Esophagus muscularis mucosa (tissue), 4 donors: ENCODE measurements around the gene TMPRSS4. TPM values are rescaled to one million over a fixed set of nuclear protein-coding genes. Genes with fewer than 3 reads are reported as not detected.
A peak's percentile ranks its signal among the peaks of the same experiment; 100 is the strongest.

Experiments
- DNase-seq: peaks from one replicate; pipeline ENCODE4 v3.0.0-alpha.2; 2017; ENCODE audit errors: extremely low spot score
- H3K27ac ChIP-seq, 4 donors: fragments of 200-600 bp; sonication (generic); replicated peaks in 1 of 4; 1 replicate in 3 of 4; 2 replicates in 1 of 4; pipeline ENCODE4 v1.5.1; 2016 to 2019; ENCODE audit warnings: mild to moderate bottlenecking in 1 of 4
- H3K27me3 ChIP-seq, 4 donors: fragments of 200-600 bp; sonication (generic); one replicate each; pipeline versions ENCODE4 v1.5.1 to v1.6.0; 2016 to 2019
- H3K36me3 ChIP-seq, 4 donors: fragments of 200-600 bp; sonication (generic); one replicate each; pipeline ENCODE4 v1.5.1; 2016 to 2019
- H3K4me1 ChIP-seq, 4 donors: fragments of 200-600 bp; sonication (generic); one replicate each; pipeline ENCODE4 v1.5.1; 2016 to 2019
- H3K4me3 ChIP-seq, 4 donors: fragments of 200-600 bp; sonication (generic); 1 replicate in 2 of 4; 2 replicates in 2 of 4; pipeline ENCODE4 v1.5.1; 2016 to 2019; ENCODE audit warnings: mild to moderate bottlenecking in 4 of 4, moderate library complexity in 1 of 4
- H3K9me3 ChIP-seq, 4 donors: fragments of 200-600 bp; sonication (generic); 1 replicate in 3 of 4; 2 replicates in 1 of 4; pipeline ENCODE4 v1.5.1; 2016 to 2019
- EP300 ChIP-seq: sonication (generic); formaldehyde crosslinking; IDR thresholded peaks from one replicate; pipeline ENCODE4 v1.6.1; 2017; ENCODE audit warnings: antibody characterized with exemption
- POLR2A ChIP-seq: fragments of 450-650 bp; IDR thresholded peaks from one replicate; pipeline ENCODE4 v1.6.1; 2017; ENCODE audit warnings: antibody characterized with exemption, moderate library complexity, mild to moderate bottlenecking, low read depth
- POLR2AphosphoS5 ChIP-seq, 2 donors: sonication (generic); formaldehyde crosslinking; IDR thresholded peaks; one replicate each; pipeline ENCODE4 v1.6.1; 2017; ENCODE audit warnings: antibody characterized with exemption in 2 of 2
- WGBS: methylation state at CpG from one replicate; pipeline ENCODE4 v1.1.5; 2018; 5-methylcytosine and 5-hydroxymethylcytosine counted together
- intact Hi-C: fragments of 100-400 bp; cut with DNase I; formaldehyde crosslinking; loops from one replicate; pipeline ENCODE4 v1.15.1; 2023
- total RNA-seq, 4 donors: library from RNA; depleted of rRNA; stranded (reverse); fragments of >200 nt; gene quantifications; one replicate each; pipeline versions ENCODE4 v1.1.0 to v1.2.1, GENCODE V29; 2016
- TF ChIP-seq, protein P1 (sequence below), 3 experiments: fragments of 200-600 bp in 2 of 3; fragments of 450-650 bp in 1 of 3; sonication (generic) in 2 of 3; IDR thresholded peaks; one replicate each; pipeline ENCODE4 v1.5.1; 2017 to 2019; ENCODE audit warnings: antibody characterized with exemption in 3 of 3, mild to moderate bottlenecking in 2 of 3, moderate library complexity in 1 of 3

Gene TMPRSS4
- total RNA-seq, 4 donors from 2014 or later = 0.17 to 0.33 (median 0.26) TPM; not detected in 1

DNA sequence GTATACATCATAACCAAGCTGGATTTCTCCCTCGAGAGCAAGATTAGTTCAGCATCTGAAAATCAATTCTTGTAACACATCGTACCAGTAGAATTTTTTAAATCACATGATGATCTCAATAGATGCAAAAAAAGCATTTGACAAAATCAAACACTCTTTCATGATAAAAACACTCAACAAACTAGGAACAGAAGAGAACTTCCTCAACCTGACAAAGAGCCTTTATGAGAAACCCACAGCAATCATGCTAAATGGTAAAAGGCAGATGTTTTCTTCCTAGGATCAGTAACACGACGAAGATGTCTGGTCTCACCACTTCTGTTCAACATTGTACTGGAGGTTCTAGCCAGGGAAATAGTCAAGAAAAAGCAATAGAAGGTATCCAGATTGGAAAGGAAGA is 34.1 kb upstream of the TMPRSS4 start:
- TF ChIP-seq EP300 (no peak), POLR2AphosphoS5 (IDR thresholded peaks at IDR 0.05) (no peak), POLR2A (no peak)
- TF ChIP-seq, protein P1, sequence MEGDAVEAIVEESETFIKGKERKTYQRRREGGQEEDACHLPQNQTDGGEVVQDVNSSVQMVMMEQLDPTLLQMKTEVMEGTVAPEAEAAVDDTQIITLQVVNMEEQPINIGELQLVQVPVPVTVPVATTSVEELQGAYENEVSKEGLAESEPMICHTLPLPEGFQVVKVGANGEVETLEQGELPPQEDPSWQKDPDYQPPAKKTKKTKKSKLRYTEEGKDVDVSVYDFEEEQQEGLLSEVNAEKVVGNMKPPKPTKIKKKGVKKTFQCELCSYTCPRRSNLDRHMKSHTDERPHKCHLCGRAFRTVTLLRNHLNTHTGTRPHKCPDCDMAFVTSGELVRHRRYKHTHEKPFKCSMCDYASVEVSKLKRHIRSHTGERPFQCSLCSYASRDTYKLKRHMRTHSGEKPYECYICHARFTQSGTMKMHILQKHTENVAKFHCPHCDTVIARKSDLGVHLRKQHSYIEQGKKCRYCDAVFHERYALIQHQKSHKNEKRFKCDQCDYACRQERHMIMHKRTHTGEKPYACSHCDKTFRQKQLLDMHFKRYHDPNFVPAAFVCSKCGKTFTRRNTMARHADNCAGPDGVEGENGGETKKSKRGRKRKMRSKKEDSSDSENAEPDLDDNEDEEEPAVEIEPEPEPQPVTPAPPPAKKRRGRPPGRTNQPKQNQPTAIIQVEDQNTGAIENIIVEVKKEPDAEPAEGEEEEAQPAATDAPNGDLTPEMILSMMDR (IDR thresholded peaks at IDR 0.05) = no peak
- intact Hi-C loops = no loop called here
- Histone ChIP-seq H3K27me3 (peaks cover 0 to 31% (median 2%) of the 10 kb centered on the region in 4 donors), H3K4me3 (no peak overlapping the region), H3K9me3 (no peaks in the 10 kb centered on the region), H3K36me3 (no peaks in the 10 kb centered on the region), H3K27ac (no peak overlapping the region), H3K4me1 (no peaks in the 10 kb centered on the region)
- peak; percentile 7 for DNase-seq
- WGBS = 68% methylated on average over 4 of the region's 4 CpGs

DNA sequence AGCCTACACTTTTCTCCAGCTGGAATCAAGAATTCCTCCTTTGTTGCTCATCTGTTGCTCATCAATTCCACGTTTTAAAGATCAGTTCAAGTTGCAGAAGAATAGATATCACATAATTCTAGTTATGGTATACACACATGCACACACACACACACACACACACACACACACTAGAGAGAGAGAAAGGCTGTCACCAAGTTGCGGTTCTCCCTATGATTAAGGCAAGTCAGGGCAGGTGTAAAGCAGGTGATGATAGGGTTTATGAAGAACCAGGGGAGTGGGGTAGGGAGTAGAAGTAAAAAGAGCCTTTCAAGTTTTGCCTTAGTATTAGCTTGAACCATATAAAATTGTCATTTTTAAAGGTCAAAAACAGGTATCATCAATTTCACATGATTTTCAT is 31.7 kb upstream of the TMPRSS4 start:
- TF ChIP-seq POLR2A = no peak
- TF ChIP-seq, protein P1 (IDR thresholded peaks at IDR 0.05) = no peak
- no peak for TF ChIP-seq EP300
- no peak for TF ChIP-seq POLR2AphosphoS5 (IDR thresholded peaks at IDR 0.05)
- H3K4me1 ChIP-seq = no peaks in the 10 kb centered on the region
- no peak overlapping the region for H3K27ac ChIP-seq
- intact Hi-C loops = no loop called here
- no peak overlapping the region for H3K4me3 ChIP-seq
- H3K9me3 ChIP-seq = no peaks in the 10 kb centered on the region
- peak; percentile 19 for DNase-seq
- H3K36me3 ChIP-seq = no peaks in the 10 kb centered on the region
- peaks cover 0 to 13% (median 0%) of the 10 kb centered on the region in 4 donors for H3K27me3 ChIP-seq
- 68% methylated on average over 2 of the region's 2 CpGs for WGBS

DNA sequence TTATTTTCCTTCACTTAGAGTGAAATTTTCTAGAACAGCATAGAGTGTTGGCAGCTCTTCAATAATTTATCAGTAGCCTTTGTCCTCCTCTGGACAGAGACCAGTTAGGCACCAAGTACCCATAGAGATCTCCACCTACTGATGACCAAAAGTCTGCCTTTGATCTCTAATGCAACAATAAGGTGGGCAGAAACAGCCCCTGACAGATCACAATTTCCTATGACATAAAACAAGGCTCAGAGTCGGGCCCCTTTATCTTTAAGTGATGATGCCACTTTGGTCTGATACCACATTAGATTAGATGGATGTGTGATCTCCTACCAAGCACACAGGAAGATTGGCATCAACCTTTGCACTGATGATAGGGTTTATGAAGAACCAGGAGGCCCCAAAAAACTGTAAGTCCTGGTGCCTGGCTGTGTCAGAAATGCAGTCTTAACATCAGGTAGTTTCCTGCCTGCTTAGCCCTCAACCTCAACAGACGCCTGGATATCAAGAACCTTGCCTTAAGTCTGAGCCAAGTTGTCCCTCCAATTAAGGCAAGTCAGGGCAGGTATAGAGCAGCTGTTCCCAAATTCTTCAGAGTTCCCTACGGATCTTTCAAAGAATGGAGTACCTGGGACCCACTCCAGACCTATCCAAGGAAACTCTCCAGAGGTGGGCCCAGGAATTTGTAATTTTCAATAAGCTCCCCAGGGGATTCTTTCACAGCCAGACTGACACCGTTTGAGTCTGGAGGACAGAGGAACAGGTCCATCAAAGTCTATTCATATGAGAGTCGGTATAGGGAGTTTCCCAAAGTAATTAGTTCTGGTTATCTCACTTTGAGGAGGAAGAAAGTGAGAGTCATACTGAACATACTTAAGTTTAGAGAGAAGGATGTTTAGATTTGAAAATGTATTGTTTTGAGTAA is 30.6 kb upstream of the TMPRSS4 start:
- Histone ChIP-seq H3K27me3 (peaks cover 0 to 9% (median 0%) of the 10 kb centered on the region in 4 donors), H3K27ac (no peak overlapping the region), H3K4me3 (no peak overlapping the region), H3K9me3 (no peaks in the 10 kb centered on the region), H3K36me3 (no peaks in the 10 kb centered on the region), H3K4me1 (no peaks in the 10 kb centered on the region)
- WGBS = 45% methylated on average over 5 of the region's 5 CpGs
- intact Hi-C loops = no loop called here
- peak; percentile 55 for DNase-seq
- TF ChIP-seq POLR2A (no peak), EP300 (no peak), POLR2AphosphoS5 (IDR thresholded peaks at IDR 0.05) (no peak)
- TF ChIP-seq, protein P1 (IDR thresholded peaks at IDR 0.05) = no peak

DNA sequence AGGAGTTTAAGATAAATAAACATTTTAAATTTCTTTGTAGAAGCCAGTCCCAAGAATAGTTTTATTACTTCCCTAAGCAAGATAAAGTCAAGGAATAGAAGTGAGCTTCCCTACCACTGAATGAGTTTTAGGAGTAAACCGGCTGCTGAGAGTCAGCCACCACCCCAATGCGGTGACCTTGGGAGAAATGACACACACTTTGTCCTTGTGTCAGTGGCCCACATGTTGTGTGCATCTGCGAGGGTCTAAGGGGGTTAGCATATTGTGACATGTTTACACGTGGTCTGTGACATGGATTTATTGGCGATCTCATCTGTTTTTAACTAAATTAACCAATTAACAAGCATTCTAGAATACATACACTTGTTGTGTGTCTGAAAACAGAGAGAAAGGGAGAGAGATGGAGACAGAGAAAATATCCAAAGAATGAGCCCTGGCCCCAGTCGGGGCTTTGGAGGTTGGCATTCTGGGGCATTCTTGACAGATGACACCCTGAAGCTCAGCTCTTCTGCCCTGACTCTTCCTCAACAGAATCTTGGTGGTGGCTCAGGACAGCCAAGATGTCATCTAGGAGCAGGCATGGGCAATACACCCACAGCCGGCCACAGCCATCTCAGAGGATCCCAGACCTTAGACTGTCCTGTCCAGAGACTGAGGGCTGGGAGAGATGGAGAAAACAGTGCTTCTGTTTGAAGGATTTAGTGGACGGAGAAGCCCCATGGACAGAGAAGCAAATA is 29.7 kb upstream of the TMPRSS4 start:
- Histone ChIP-seq H3K9me3 (no peaks in the 10 kb centered on the region), H3K4me1 (no peaks in the 10 kb centered on the region), H3K4me3 (no peak overlapping the region), H3K27me3 (peaks cover 0 to 5% (median 0%) of the 10 kb centered on the region in 4 donors), H3K36me3 (no peaks in the 10 kb centered on the region), H3K27ac (no peak overlapping the region)
- peak; percentile 80 for DNase-seq
- WGBS = 79% methylated on average over 8 of the region's 8 CpGs
- TF ChIP-seq EP300 = no peak
- TF ChIP-seq, protein P1 (IDR thresholded peaks at IDR 0.05) = no peak
- no peak for TF ChIP-seq POLR2A
- no peak for TF ChIP-seq POLR2AphosphoS5 (IDR thresholded peaks at IDR 0.05)
- intact Hi-C loops = no loop called here
